H1 (cell line): ENCODE results near the gene NKD2. TPM values are rescaled to one million over a fixed set of nuclear protein-coding genes. Genes with fewer than 3 reads are reported as not detected.

ENCODE experiments used
- CHD1 ChIP-seq: IDR thresholded peaks from 2 replicates; pipeline ENCODE4 v1.6.1; 2012; ENCODE audit warnings: low read depth, low read length, improper control_type of control experiment
- CTCF ChIP-seq, 3 experiments: IDR thresholded peaks; 1 replicate in 2 of 3; 2 replicates in 1 of 3; pipeline versions ENCODE4 v1.5.1 to v1.6.1; 2011; ENCODE audit warnings: low read length in 3 of 3, mild to moderate bottlenecking in 3 of 3, inconsistent platforms in 2 of 3, low read depth in 1 of 3, moderate library complexity in 1 of 3; ENCODE audit not compliant: insufficient read depth in 1 of 3; ENCODE audit errors: control extremely low read depth in 1 of 3
- E2F6 ChIP-seq: IDR thresholded peaks from 2 replicates; pipeline ENCODE4 v1.6.1; 2012; ENCODE audit warnings: inconsistent platforms
- HDAC2 ChIP-seq, 2 experiments: fragments of 300-600 bp in 1 of 2; sonication (generic) in 1 of 2; IDR thresholded peaks; 2 replicates each; pipeline ENCODE4 v1.6.1; 2011 to 2012; ENCODE audit warnings: low read depth in 2 of 2, low read length in 2 of 2, mild to moderate bottlenecking in 2 of 2, moderate library complexity in 2 of 2, borderline replicate concordance in 1 of 2, inconsistent platforms in 1 of 2
- KDM5A ChIP-seq: fragments of 200-600 bp; IDR thresholded peaks from 2 replicates; pipeline ENCODE4 v1.7.1; 2012; ENCODE audit warnings: mild to moderate bottlenecking, low read length, inconsistent platforms, mixed read lengths
- TAF1 ChIP-seq: IDR thresholded peaks from 2 replicates; pipeline ENCODE4 v1.6.1; 2011; ENCODE audit warnings: mild to moderate bottlenecking, low read depth, low read length
- polyA plus RNA-seq, 7 experiments: library from polyadenylated mRNA; depleted of rRNA in 3 of 7; stranded (reverse) in 5 of 7; unstranded in 2 of 7; fragments of >200 nt in 5 of 7; fragments of 200-250 nt in 2 of 7; gene quantifications; 1 replicate in 5 of 7; 2 replicates in 1 of 7; 4 replicates in 1 of 7; pipeline versions ENCODE4 v1.2.1 to v1.2.3, GENCODE V29; 2011 to 2013; ENCODE audit warnings: missing spikeins in 2 of 7, mixed read lengths in 2 of 7
- total RNA-seq: library from RNA; stranded (reverse); fragmentation: NEBNext Ultra II Directional; extraction: Animal tissue kit (Norgen Biotek cat#: 25700); gene quantifications from 2 replicates; pipeline ENCODE4 v1.2.1, GENCODE V29; 2021

The NKD2 gene
- total and polyA plus RNA-seq, 2 of the 8 experiments (the other 6 are each of a cell fraction or from before 2014, with no cell fraction given) = 5.5 to 7.9 TPM

DNA sequence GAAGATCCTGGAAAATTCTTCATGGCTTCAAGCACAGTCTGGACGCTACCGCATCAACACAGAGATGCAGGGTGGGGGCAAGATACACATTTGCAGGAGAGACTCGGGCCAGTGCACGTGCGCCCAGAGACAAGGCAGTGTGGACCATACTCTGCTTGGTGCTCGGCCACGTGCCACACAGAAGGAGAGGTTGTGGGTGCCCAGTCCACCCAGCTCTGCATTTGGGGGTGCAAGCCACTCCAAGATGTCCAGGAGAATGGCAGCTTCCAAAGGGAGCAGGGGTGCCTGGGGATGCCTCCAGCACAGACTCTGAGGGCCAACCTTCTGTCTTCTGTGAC, 4.3 kb downstream of the NKD2 start (continued):
- TF ChIP-seq E2F6 = no peak
- TF ChIP-seq CTCF (IDR thresholded peaks at IDR 0.05; ENCODE audit: control extremely low read depth in 1 of 3, insufficient read depth in 1 of 3, low read depth in 1 of 3, low read length in 3 of 3) = no peak
- no peak for TF ChIP-seq TAF1
- no peak for TF ChIP-seq CHD1
- TF ChIP-seq HDAC2 (IDR thresholded peaks at IDR 0.05; ENCODE audit: borderline replicate concordance in 1 of 2, low read depth in 2 of 2, low read length in 2 of 2) = no peak
- no peak for TF ChIP-seq KDM5A
